ENCODE results near the gene TEX48.

- no peak for TF ChIP-seq GATA2 (IDR thresholded peaks at IDR 0.05; ENCODE audit: low read depth, low read length)
- no peak for TF ChIP-seq GATA3 (IDR thresholded peaks at IDR 0.05; ENCODE audit: low read depth, low read length)
Measured at GRCh38 chr9:114724744-114725143, 42.8 kb upstream of the TEX48 start.
